SKM-1 treated with dmso at 0.1 percent for 144 hours (cell line): ENCODE results near the gene ASMT.
"Not testable (repeated sequence)": the region's sequence is repeated elsewhere in the genome, so short reads cannot be mapped to it uniquely, and the experiment has no call there.

ENCODE experiments used
- DNase-seq: peaks from one replicate; lab custom pipeline; 2025; ENCODE audit not compliant: unreplicated experiment; lab: John Stamatoyannopoulos, UW

ASMT gene

DNA sequence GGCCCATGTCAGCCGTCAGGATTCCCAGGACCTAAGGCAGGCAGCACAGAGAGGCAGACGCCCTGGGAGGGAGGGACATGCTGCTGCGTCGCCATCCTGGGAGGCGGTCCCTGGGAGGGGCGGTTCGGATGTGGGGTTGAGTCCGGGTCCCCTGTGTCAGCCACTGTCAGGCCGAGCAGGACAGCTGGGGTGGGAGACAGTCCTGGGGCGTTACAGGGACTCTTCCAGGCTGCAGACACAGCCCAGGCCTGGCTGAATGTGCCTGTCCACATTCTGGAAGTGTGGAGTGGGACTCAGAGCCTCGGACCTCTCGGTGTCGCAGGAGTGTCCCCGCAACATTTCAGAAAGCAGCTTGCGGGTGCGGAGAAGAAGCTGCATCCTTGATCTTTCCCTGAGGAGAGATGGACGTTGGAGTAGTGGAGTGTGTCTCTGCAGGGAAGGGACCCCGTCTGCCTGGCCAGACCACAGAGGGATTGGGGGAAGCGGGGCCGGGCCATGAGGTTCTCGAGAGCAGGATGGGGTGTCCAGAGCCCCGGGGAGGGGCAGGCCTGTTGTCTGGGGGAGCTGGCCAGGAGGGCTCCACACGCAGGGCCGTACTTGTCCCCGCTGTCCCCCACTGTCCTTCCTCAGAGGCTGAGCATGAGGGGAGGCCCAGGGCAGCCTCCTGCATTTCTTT lies 17.4 kb upstream of the ASMT start:
- DNase-seq = no peak

DNA sequence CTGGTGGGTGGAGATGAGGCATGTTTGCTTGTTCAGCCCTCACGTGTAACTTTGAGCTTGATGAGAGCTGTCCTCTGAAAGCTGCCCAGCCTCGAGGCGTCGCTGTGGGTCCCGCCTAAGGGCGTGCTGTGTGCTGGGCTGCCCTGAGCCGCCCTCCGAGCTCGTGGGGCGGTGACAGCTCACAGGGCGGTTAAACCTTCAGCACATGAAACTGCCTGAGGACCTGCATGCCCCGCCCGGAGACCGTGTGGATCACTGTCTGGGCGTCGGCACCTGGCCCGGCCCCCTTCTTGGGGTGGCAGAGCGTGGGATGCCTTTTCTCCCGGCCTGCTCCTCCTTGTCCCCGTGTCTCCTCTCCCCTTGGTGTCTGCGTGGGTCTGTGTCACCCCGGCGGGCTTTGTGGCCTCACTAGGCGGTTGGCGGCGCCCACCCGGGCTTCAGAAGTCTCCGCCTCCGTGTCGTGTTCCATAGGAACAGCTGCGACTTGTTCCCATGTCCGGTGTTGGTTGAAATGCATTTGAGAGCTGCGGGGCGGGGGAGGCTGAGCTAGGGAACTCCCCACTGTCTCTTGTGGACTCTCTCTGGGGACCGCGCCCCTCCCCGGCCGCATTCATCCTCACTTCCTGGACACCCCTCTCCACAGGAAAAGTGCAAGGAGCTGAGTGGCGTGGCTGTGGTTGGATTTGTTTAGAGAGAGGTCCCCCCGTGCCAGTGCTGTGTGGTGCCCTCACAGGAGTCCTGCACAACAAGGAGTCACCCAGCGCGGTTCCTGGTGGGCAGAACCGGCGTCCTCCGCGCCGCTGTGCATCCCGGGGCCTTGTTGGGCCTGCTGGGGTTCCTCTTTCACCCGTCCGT lies 16.6 kb upstream of the ASMT start:
- DNase-seq = no peak

DNA sequence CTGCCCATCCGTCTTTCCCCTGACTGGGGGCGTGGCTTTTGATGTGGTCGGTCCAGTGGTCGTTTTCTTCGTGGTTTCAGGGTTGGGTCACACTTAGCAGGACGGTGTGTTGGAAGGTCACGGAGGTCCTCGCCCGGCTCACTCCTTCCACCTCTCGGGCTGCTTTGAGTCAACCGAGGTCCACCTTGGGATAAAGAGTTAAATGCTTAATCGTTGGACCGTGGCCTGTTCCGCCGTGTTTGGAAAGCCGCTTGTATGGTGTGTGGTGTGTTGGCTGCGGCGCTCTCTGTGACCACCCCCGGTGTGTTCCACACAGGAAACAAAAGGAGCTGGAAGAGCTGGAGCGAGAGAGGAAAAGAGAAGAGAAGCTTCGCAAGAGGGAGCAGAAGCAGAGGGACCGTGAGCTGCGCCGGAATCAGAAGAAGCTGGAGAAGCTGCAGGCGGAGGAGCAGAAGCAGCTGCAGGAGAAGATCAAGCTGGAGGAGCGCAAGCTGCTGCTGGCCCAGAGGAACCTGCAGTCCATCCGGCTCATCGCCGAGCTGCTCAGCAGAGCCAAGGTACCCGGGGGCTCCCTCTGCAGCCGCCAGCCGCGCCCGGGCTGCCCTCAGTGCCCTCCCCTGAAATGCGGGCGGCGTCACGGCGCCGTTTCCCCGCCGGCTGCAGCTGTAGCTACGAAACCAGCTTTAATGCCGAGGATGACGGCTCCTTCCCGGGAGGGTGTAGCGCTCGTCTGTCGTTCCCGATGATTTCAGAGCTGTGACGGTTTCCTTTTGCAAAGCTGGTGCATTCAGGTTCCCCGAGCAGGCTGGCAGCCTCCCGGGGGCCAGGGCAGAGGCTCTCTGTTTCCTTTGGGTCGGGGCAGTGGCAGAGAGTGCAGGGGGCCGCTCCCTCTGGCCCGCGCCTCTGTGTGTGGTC lies 15.7 kb upstream of the ASMT start:
- no peak for DNase-seq

DNA sequence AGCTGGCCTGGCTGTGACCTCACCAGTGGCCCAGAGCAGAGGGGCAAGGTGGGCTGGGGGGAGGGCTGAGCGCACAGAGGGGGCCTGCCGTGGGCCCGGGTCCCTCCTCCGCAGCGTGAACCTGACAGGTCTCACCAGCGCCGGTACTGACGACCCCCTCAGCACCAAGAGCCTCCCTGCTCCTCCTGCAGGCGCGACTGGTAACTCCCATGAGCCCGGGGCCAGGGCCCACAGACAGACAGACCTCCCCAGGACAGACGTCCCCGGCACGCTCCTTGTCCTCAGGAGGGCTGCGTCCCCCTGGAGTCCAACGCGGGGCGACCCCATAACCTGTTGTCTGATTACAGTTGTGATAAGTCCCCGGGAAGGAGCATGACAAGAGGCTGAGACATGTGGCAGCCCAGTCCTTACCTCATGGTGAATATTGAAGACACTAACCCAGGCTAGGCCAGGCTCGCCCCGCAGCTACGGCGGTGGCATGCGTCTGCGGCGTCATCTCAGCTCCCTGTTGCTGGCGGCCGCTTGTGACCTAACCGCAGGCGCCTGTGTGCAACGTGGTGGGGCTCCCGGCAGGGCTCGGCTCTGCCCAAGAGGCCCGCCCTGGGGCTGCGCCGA lies 15.0 kb upstream of the ASMT start:
- no peak for DNase-seq

DNA sequence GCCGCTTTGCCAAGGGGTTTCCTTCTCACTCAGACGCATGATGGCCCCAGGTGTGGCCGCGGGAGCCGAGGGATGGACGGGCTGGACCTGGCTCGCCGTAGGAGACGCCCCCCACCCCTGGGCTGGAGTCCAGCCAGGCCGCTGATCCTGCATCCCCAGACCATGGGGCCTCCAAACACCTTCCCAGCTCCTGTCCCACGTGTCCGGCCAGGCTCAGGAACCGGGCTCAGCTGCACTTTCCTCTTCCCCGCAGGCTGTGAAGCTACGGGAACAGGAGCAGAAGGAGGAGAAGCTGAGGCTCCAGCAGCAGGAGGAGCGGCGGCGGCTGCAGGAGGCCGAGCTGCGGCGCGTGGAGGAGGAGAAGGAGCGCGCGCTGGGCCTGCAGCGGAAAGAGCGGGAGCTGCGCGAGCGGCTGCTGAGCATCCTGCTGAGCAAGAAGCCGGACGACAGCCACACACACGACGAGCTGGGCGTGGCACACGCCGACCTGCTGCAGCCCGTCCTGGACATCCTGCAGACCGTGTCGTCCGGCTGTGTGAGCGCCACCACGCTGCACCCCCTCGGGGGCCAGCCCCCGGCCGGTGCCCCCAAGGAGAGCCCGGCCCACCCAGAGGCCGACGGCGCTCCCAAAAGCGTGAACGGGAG lies 14.3 kb upstream of the ASMT start:
- DNase-seq = no peak

DNA sequence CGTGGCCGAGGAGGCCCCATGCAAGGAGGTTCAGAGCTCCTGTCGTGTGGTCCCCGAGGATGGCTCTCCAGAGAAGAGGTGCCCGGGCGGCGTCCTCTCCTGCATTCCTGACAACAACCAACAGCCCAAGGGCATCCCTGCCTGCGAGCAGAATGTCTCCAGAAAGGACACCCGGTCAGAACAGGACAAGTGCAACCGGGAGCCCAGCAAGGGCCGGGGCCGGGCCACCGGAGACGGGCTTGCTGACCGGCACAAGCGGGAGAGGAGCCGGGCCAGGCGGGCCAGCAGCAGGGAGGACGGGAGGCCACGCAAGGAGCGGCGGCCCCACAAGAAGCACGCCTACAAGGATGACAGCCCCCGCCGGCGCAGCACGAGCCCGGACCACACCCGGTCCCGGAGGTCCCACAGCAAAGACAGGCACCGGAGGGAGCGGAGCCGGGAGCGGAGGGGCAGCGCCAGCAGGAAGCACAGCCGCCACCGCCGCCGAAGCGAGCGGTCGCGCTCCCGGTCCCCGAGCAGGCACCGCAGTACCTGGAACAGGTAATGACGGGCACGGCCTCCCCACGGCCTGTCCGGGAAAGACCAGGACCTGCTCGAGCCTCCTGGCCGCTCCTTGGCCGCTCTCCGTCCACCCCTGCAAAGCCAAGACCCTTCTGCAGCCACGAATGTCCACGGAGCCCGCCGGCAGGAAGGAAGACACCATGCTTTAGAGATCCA lies 13.7 kb upstream of the ASMT start:
- no peak for DNase-seq

DNA sequence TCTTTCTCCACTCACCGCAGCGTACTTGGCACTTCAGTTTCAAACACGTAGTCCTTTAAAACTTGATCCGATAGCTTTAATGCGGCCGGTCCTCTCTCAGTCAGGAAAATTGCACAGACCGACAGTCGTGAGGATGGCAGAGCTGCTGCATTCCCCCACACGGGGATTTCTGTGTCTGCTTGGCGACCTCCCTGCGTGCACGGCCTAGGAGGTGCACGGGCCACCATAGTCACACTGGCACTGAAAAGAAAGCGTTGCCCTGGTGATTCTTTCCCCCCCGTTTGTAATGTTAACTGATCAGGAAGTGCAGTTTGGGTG lies 13.1 kb upstream of the ASMT start:
- no peak for DNase-seq

DNA sequence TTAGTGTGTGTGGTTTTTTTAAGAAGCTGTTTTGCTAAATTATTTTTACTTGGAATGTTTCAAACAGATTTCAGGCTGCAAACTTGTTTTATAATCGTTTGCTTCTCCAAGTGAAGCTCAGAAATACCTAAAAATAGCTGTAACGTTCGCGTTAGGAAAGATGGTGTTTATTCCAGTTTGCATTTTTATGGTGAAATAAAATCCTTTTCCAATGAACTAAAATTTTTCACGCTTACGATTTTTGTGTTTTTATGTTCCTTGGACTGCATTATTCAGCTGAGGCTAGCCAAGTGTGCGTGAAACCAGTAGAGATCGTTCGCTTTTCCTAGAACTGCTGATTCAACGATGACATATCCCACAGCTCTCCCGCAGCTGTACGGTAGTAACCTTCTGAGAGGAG lies 12.6 kb upstream of the ASMT start:
- DNase-seq = no peak

DNA sequence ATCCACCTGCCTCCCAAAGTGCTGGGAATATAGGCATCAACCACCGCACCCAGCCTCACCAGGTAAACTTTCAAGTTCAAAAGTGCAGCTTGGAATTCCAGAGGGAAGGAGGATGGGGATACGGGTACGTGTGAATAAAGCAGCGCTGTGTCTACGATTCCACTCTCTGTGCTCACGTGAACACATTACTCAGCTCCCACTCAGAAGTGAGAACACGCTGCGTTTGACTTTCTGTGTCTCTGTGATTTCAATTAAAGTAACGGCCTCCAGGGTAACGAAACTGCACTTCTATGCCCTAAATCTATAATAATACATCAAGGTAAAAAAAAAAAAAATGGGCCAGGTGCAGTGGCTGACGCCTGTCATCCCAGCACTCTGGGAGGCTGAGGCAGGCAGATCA lies 8.4 kb upstream of the ASMT start:
- no peak for DNase-seq

DNA sequence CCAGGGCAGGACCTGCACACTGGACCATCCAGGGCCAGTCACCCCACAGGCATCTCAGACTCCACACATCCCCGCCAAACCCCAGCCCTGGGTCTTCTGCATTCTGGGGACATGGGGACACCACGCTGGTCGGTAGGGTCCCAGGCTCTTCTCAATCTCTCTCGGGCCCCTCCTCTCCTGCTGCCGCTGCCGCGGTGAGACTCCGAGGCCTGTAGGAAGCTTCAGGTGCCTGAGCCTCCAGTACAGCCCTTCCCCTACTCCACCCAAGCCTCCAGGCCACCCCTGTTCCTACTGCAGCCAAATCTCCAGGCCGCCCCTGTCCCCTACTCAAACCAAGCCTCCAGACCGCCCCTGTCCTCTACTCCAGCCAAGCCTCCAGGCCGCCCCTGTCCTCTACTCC lies 5.5 kb upstream of the ASMT start:
- DNase-seq = no peak

DNA sequence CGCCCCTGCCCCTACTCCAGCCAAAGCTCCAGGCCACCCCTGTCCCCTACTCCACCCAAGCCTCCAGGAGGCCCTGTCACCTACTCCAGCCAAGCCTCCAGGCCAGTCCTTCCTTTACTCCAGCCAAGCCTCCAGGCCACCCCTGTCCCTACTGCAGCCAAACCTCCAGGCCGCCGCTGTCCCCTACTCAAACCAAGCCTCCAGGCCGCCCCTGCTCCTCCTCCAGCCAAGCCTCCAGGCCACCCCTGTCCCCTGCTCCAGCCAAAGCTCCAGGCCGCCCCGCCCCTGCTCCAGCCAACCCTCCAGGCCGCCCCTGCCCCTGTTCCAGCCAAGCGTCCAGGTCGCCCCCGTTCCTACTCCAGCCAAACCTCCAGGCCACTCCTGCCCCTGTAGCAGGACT lies 5.1 kb upstream of the ASMT start:
- no peak for DNase-seq

DNA sequence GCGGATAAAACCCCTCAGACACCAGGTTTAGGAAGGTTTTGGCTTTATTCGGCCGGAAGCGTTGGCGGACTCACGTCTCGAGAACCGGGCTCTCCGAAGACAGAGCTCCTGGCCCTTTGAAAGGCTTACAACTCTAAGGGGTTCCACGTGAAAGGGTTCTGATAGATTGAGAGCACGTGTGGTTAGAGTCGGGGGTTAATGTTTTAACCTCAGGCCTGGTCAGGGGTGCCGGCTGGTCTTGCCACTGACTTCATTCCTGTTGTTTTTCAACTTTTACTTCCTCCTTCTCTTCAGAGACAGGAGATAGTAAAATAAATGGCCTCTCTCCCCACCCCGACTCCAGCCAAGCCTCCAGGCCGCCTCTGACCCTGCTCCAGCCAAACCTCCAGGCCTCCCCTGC lies 4.7 kb upstream of the ASMT start:
- DNase-seq = no peak

DNA sequence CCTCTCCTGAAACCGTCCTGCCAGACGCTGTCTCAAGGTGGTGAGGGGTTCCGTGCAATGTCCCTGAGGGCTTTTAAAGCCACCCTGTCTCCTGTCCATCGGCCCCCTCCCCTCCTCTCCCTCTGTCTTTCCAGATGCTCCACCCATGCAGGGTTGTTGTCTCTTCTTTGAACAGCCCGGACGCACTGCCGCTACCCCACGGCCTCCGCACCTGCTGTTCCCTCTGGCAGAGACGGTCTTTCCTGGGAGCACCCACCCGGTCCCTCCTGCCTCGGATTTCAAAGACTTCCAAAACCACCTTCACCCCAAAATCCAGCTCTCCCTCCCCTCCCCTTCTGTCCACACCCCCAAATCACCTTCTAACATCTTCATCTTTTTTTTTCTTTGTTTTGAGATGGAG lies 4.1 kb upstream of the ASMT start:
- DNase-seq = no peak

DNA sequence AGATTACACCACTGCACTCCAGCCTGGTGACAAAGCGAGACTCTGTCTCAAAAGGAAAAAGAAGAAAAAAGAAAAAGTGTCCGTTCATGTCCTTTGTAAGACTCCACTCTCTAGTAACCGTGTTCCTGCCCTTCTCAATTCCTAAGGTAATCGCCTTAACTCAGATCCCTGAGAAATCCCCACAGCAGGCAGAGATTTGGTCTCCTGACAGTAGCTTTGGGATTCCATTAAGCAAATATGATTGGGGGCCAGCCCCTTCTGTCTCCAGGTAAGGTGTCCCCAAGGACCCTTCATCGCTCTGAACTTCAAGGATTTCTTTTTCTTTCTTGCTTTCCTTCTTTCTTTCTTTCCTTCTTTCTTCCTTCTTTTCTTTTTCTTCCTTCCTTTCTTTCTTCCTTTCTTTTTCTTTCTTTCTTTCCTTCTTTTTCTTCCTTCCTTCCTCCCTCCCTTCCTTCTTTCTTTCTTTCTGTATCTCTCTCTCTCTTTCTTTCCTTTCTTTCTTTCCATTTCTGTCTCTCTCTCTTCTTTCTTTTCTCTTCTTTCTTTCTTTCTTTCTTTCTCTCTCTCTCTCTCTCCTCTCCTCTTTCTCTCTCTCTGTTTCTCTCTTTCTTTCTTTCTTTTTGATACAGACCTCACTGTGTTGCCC lies 2.1 kb upstream of the ASMT start:
- no peak for DNase-seq

DNA sequence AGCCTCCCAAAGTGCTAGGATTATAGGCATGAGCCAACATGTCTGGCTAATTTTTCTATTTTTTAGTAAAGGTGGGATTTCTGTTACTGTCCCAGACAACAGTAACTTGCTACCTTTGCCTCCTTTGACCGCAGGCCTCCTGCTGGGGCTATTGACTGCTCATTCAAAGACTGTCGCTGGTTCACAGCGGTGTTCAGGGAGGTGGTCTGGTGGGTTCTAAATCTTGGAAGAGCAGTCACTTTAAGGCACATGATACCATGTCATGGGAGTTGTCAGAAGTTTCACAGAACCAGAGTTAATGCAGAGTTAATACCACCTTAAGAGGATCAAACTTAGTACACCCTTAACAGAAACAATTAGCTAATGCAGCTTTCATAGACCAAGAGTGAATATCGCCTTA lies 3.8 kb downstream of the ASMT start:
- no peak for DNase-seq

DNA sequence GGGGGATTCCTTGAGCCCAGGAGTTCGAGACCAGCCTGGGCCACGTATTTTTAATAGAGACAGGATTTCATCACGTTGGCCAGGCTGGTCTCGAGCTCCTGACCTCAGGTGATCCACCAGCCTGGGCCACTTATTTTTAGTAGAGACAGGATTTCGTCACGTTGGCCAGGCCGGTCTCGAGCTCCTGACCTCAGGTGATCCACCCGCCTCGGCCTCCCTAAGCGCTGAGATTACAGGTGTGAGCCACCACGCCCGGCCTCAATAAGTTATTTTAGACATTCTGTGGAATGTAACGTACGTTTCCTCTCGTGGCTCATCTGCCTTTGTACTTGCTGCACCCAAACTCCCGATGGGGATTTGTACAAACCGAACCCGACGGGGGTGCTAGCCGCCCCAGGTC lies 8.8 kb downstream of the ASMT start:
- DNase-seq = no peak

DNA sequence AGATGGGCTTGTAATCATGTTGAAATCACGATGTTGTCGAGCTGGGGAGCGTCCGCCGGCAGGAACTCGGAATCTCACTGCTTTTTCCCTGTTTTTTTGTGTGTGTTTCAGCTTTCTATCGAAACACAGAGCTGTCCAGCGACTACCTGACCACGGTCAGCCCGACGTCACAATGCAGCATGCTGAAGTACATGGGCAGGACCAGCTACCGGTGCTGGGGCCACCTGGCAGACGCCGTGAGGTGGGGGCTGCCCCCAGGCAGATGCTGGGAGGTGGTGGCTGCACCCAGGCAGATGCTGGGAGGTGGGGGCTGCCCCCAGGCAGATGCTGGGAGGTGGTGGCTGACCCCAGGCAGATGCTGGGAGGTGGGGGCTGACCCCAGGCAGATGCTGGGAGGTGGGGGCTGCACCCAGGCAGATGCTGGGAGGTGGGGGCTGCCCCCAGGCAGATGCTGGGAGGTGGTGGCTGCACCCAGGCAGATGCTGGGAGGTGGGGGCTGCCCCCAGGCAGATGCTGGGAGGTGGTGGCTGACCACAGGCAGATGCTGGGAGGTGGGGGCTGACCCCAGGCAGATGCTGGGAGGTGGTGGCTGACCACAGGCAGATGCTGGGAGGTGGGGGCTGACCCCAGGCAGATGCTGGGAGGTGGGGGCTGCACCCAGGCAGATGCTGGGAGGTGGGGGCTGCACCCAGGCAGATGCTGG lies 9.4 kb downstream of the ASMT start:
- DNase-seq = not testable (repeated sequence)

DNA sequence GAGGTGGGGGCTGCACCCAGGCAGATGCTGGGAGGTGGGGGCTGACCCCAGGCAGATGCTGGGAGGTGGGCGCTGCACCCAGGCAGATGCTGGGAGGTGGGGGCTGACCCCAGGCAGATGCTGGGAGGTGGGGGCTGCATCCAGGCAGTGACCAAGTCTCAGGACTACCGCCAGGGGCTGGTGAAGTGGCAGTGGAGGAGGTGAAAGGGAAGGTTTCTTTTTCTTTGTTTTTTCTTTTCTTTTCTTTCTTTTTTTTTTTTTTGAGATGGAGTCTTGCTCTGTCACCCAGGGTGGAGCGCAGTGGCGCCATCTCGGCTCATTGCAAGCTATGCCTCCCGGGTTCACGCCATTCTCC lies 10.0 kb downstream of the ASMT start:
- DNase-seq = not testable (repeated sequence)

DNA sequence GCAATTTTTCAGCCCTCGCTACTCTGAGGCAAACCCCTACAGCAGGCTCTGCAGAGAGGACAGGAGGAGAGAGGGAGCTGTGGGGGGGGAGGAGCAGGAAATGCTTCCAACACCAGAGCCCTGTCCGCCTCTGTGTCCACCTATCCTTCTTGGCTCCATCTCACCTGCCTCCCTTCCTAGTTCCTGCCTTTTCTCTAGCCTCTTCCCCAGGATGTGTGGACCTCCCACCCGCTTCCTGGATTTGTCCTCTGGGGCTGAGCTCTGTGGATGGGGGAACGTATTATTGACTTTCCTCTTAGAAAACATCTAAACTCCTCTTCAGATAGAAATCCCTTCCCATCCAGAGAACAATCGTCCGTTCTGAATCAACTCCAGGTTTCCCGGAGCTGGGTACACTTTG lies 14.4 kb downstream of the ASMT start:
- DNase-seq = no peak
